H1 (cell line): ENCODE measurements around the gene PRKCH. TPM values are rescaled to one million over a fixed set of nuclear protein-coding genes. Genes with fewer than 3 reads are reported as not detected.

ENCODE experiments used
- CTCF ChIA-PET: fragments of 300-600 bp; sonication (Branson Sonifier 250); formaldehyde crosslinking; loops from one replicate; lab custom pipeline; 2021; ENCODE audit not compliant: partially characterized antibody; lab: Charles Lee
- POLR2A ChIA-PET: fragments of 300-600 bp; sonication (Branson Sonifier 250); formaldehyde crosslinking; loops from one replicate; lab custom pipeline; 2021; ENCODE audit warnings: inconsistent platforms; ENCODE audit not compliant: partially characterized antibody; lab: Charles Lee
- DNase-seq, 2 experiments: peaks; one replicate each; pipeline versions ENCODE4 v3.0.0 to v3.0.0-alpha.2; 2010 to 2022; ENCODE audit warnings: low spot score in 2 of 2, low read depth in 1 of 2, mixed read lengths in 1 of 2
- FAIRE-seq: peaks from 2 replicates; lab custom pipeline; 2011; peaks lifted over from hg19 to GRCh38; lab: Jason Lieb, UNC
- H2AFZ ChIP-seq: 2 replicates; pipeline ENCODE4 v1.8.1; 2012; ENCODE audit warnings: low read length, inconsistent platforms
- H2AK5ac ChIP-seq: 2 replicates; pipeline ENCODE4 v1.6.1; 2013; ENCODE audit warnings: low read depth, low read length
- H2BK120ac ChIP-seq: replicated peaks from 2 replicates; pipeline ENCODE3; 2013; ENCODE audit warnings: low read depth, low read length, inconsistent platforms
- H2BK12ac ChIP-seq: 2 replicates; pipeline ENCODE4 v1.6.1; 2013; ENCODE audit warnings: low read depth, low read length
- H2BK15ac ChIP-seq: 2 replicates; pipeline ENCODE4 v1.6.1; 2013; ENCODE audit warnings: low read length
- H2BK20ac ChIP-seq: 2 replicates; pipeline ENCODE4 v1.6.1; 2013; ENCODE audit warnings: low read length
- H2BK5ac ChIP-seq: 2 replicates; pipeline ENCODE4 v1.6.1; 2013; ENCODE audit warnings: low read depth, low read length
- H3K14ac ChIP-seq: 2 replicates; pipeline ENCODE4 v1.6.1; 2013; ENCODE audit warnings: inconsistent platforms; ENCODE audit not compliant: insufficient read length
- H3K18ac ChIP-seq: 2 replicates; pipeline ENCODE4 v1.6.1; 2013; ENCODE audit warnings: low read length; ENCODE audit errors: extremely low read depth
- H3K23ac ChIP-seq: 2 replicates; pipeline ENCODE4 v1.6.1; 2013; ENCODE audit warnings: inconsistent platforms; ENCODE audit not compliant: insufficient read length
- H3K23me2 ChIP-seq: 2 replicates; pipeline ENCODE4 v1.6.1; 2013; ENCODE audit warnings: low read depth, low read length
- H3K27ac ChIP-seq: 2 replicates; pipeline ENCODE4 v1.6.1; 2011; ENCODE audit warnings: low read depth, low read length, inconsistent platforms
- H3K27me3 ChIP-seq, 4 experiments: replicated peaks in 1 of 4; 1 replicate in 1 of 4; 2 replicates in 3 of 4; pipeline versions ENCODE4 v1.6.1 to v1.8.1; 2011 to 2013; ENCODE audit warnings: low read length in 3 of 4, mild to moderate bottlenecking in 3 of 4, inconsistent platforms in 2 of 4, mixed read lengths in 2 of 4, moderate library complexity in 1 of 4; ENCODE audit not compliant: control insufficient read depth in 3 of 4, insufficient read depth in 3 of 4; ENCODE audit errors: extremely low read depth in 1 of 4
- H3K36me3 ChIP-seq, 4 experiments: 2 replicates each; pipeline versions ENCODE4 v1.6.1 to v1.8.1; 2011 to 2013; ENCODE audit warnings: mild to moderate bottlenecking in 4 of 4, low read length in 3 of 4, moderate library complexity in 2 of 4, control low read depth in 1 of 4, inconsistent platforms in 1 of 4; ENCODE audit not compliant: insufficient read depth in 4 of 4, control insufficient read depth in 2 of 4
- H3K4ac ChIP-seq: replicated peaks from 2 replicates; pipeline ENCODE3; 2013; ENCODE audit warnings: low read length, low read depth, mixed read lengths, inconsistent platforms; ENCODE audit not compliant: insufficient read length
- H3K4me1 ChIP-seq, 4 experiments: replicated peaks in 1 of 4; 1 replicate in 1 of 4; 2 replicates in 3 of 4; pipeline versions ENCODE4 v1.6.1 to v1.8.1; 2011 to 2013; ENCODE audit warnings: low read length in 3 of 4, inconsistent platforms in 2 of 4, mixed read lengths in 1 of 4; ENCODE audit not compliant: insufficient read depth in 4 of 4, control insufficient read depth in 3 of 4
- H3K4me2 ChIP-seq, 2 experiments: 2 replicates each; pipeline versions ENCODE4 v1.6.1 to v1.8.1; 2011 to 2013; ENCODE audit warnings: low read depth in 2 of 2, low read length in 2 of 2, control low read depth in 1 of 2, inconsistent platforms in 1 of 2, mild to moderate bottlenecking in 1 of 2; ENCODE audit not compliant: insufficient read depth in 1 of 2
- H3K4me3 ChIP-seq, 4 experiments: fragments of 200-600, 300-600 bp in 1 of 4; sonication (generic), shearing (Covaris generic), sonication (Bioruptor Twin) in 1 of 4; 2 replicates each; pipeline versions ENCODE4 v1.5.1 to v1.8.1; 2011 to 2016; ENCODE audit warnings: low read length in 4 of 4, low read depth in 3 of 4, control low read depth in 2 of 4, inconsistent platforms in 2 of 4, mild to moderate bottlenecking in 2 of 4, mixed read lengths in 1 of 4, moderate library complexity in 1 of 4; ENCODE audit not compliant: insufficient read depth in 2 of 4; ENCODE audit errors: extremely low read depth in 1 of 4
- H3K56ac ChIP-seq: replicated peaks from 2 replicates; pipeline ENCODE3; 2013; ENCODE audit warnings: low read depth, mild to moderate bottlenecking, mixed read lengths, low read length, inconsistent platforms; ENCODE audit not compliant: insufficient read length
- H3K79me1 ChIP-seq: 2 replicates; pipeline ENCODE4 v1.6.1; 2013; ENCODE audit warnings: low read depth, low read length, control low read depth
- H3K79me2 ChIP-seq, 2 experiments: 2 replicates each; pipeline versions ENCODE4 v1.6.1 to v1.8.1; 2012 to 2013; ENCODE audit warnings: low read length in 2 of 2, mild to moderate bottlenecking in 2 of 2, inconsistent platforms in 1 of 2; ENCODE audit not compliant: insufficient read depth in 2 of 2, control insufficient read depth in 1 of 2
- H3K9ac ChIP-seq, 4 experiments: replicated peaks in 1 of 4; 1 replicate in 1 of 4; 2 replicates in 3 of 4; pipeline versions ENCODE4 v1.6.1 to v1.8.1; 2011 to 2013; ENCODE audit warnings: low read depth in 3 of 4, low read length in 3 of 4, control low read depth in 2 of 4, mild to moderate bottlenecking in 2 of 4, moderate library complexity in 2 of 4, inconsistent platforms in 1 of 4; ENCODE audit errors: extremely low read depth in 1 of 4
- H3K9me3 ChIP-seq, 2 experiments: 2 replicates each; pipeline versions ENCODE4 v1.6.1 to v1.8.1; 2012 to 2013; ENCODE audit warnings: mild to moderate bottlenecking in 2 of 2, moderate library complexity in 2 of 2, control low read depth in 1 of 2, inconsistent platforms in 1 of 2, low read depth in 1 of 2, low read length in 1 of 2, mixed read lengths in 1 of 2; ENCODE audit not compliant: insufficient read depth in 2 of 2
- H4K20me1 ChIP-seq, 2 experiments: replicated peaks in 1 of 2; 2 replicates each; pipeline versions ENCODE3 to v1.8.1; 2011 to 2013; ENCODE audit warnings: inconsistent platforms in 2 of 2, low read length in 2 of 2, mild to moderate bottlenecking in 1 of 2; ENCODE audit not compliant: insufficient read depth in 2 of 2, control insufficient read depth in 1 of 2
- H4K5ac ChIP-seq: 2 replicates; pipeline ENCODE4 v1.6.1; 2013; ENCODE audit warnings: low read length, low read depth, mixed read lengths, inconsistent platforms; ENCODE audit not compliant: insufficient read length
- H4K8ac ChIP-seq: 2 replicates; pipeline ENCODE4 v1.8.0; 2013; ENCODE audit warnings: mild to moderate bottlenecking, moderate library complexity, low read length, inconsistent platforms; ENCODE audit not compliant: insufficient read depth; ENCODE audit errors: extremely low read depth
- H4K91ac ChIP-seq: replicated peaks from 2 replicates; pipeline ENCODE3; 2013; ENCODE audit warnings: low read length, mixed read lengths, inconsistent platforms; ENCODE audit not compliant: insufficient read length
- CBX5 ChIP-seq: fragments of 300-800, 300-1000 bp; sonication (generic); IDR thresholded peaks from 2 replicates; pipeline ENCODE4 v1.7.1; 2016; ENCODE audit warnings: antibody characterized with exemption, low read length, low read depth
- FOSL1 ChIP-seq: IDR thresholded peaks from 2 replicates; pipeline ENCODE4 v1.6.1; 2011; ENCODE audit warnings: mild to moderate bottlenecking, low read depth, low read length, moderate library complexity; ENCODE audit not compliant: insufficient read depth
- POLR2AphosphoS5 ChIP-seq: IDR thresholded peaks from 2 replicates; pipeline ENCODE4 v1.6.1; 2011; ENCODE audit warnings: low read depth, low read length
- SIX5 ChIP-seq: IDR thresholded peaks from 2 replicates; pipeline ENCODE4 v1.6.1; 2011; ENCODE audit warnings: mild to moderate bottlenecking, low read depth, low read length
- SUZ12 ChIP-seq: fragments of 200-600 bp; sonication (generic); IDR thresholded peaks from 2 replicates; pipeline ENCODE4 v1.6.1; 2012; ENCODE audit warnings: mild to moderate bottlenecking, inconsistent platforms, low read length, moderate library complexity, mixed read lengths
- WGBS, 2 experiments: shearing (Covaris generic) in 1 of 2; methylation state at CpG; one replicate each; pipeline versions ENCODE4 v1.1.6 to v1.1.7; 2013 to 2015; ENCODE audit warnings: low lambda C conversion rate in 2 of 2, mixed read lengths in 2 of 2, inconsistent platforms in 1 of 2, low coverage in 1 of 2, missing lambda C conversion rate in 1 of 2; ENCODE audit not compliant: insufficient replicate concordance in 2 of 2, insufficient coverage in 1 of 2, insufficient read length in 1 of 2; ENCODE audit errors: extremely low coverage in 1 of 2, missing lambda C conversion rate in 1 of 2; 5-methylcytosine and 5-hydroxymethylcytosine counted together
- polyA plus RNA-seq, 7 experiments: library from polyadenylated mRNA; depleted of rRNA in 3 of 7; stranded (reverse) in 5 of 7; unstranded in 2 of 7; fragments of >200 nt in 5 of 7; fragments of 200-250 nt in 2 of 7; gene quantifications; 1 replicate in 5 of 7; 2 replicates in 1 of 7; 4 replicates in 1 of 7; pipeline versions ENCODE4 v1.2.1 to v1.2.3, GENCODE V29; 2011 to 2013; ENCODE audit warnings: missing spikeins in 2 of 7, mixed read lengths in 2 of 7
- total RNA-seq: library from RNA; stranded (reverse); fragmentation: NEBNext Ultra II Directional; extraction: Animal tissue kit (Norgen Biotek cat#: 25700); gene quantifications from 2 replicates; pipeline ENCODE4 v1.2.1, GENCODE V29; 2021

The PRKCH gene
- total and polyA plus RNA-seq, 2 of the 8 experiments (the other 6 are each of a cell fraction or from before 2014, with no cell fraction given), result 6.4 to 7.0 TPM

DNA sequence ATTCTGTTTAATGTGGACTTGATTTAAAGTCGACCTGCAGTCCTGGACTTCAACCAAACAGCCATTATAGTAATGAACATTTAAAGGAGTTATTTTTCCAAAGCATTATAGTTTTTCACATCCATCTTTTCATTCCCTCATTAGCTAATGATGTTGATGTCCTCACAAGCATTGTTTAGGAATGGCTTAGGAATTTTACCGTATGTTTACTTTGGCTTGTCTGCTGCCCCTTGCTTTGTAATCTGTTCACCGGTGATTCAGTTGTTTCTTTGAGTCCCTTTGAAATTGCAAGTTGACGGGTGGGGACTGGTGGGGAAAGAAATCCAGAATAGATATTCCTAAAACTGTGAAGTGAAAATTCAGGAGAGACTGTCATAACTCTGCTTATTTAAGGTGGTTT is 25.4 kb downstream of the PRKCH start:
- POLR2A ChIA-PET, result interaction anchor here (1.1 to 1.7 kb wide), 2 partner anchors 12 to 24 kb away, joined by 3 to 4 read pairs; no protein-coding TSS in a partner anchor
- Histone ChIP-seq H3K4me3 (no peak overlapping the region), H3K4me2 (no peak overlapping the region; a peak in 1 of 4 replicates), H3K27me3 (no peaks in the 10 kb centered on the region), H3K23me2 (no peaks in the 10 kb centered on the region), H3K14ac (no peak overlapping the region), H4K20me1 (no peaks in the 10 kb centered on the region), H3K23ac (no peak overlapping the region), H4K8ac (no peak overlapping the region), H3K9me3 (no peaks in the 10 kb centered on the region), H2AK5ac (no peak overlapping the region), H4K5ac (no peak overlapping the region), H2BK5ac (no peak overlapping the region), H2BK12ac (no peak overlapping the region), H2BK120ac (no peak overlapping the region), H4K91ac (no peak overlapping the region), H3K56ac (no peak overlapping the region), H2BK20ac (no peak overlapping the region), H3K36me3 (no peaks in the 10 kb centered on the region), H3K9ac (no peak overlapping the region), H2BK15ac (no peak overlapping the region), H3K18ac (no peak overlapping the region), H2AFZ (no peak overlapping the region), H3K4me1 (no peaks in the 10 kb centered on the region; a peak in 1 of 7 replicates), H3K27ac (no peak overlapping the region), H3K79me2 (no peaks in the 10 kb centered on the region), H3K4ac (no peak overlapping the region), H3K79me1 (no peaks in the 10 kb centered on the region)
- WGBS, 2 experiments, result 90% methylated on average over 4 of the region's 4 CpGs; no CpG with 5 or more reads in 1 of the 2 experiments
- CTCF ChIA-PET, result no interaction called here
- DNase-seq, result no peak
- FAIRE-seq, result no peak
- TF ChIP-seq SUZ12 (no peak), POLR2AphosphoS5 (no peak), FOSL1 (no peak), SIX5 (no peak), CBX5 (no peak)
